ENCODE measurements around the gene SULT1A3.
"Not testable (repeated sequence)": the region's sequence is repeated elsewhere in the genome, so short reads cannot be mapped to it uniquely, and the experiment has no call there.

The SULT1A3 gene

GRCh38 chr16:30194172-30194925 lies 4.7 kb upstream of the SULT1A3 start:
- peak overlapping the region; percentile 39 for H3K4me3 ChIP-seq (replicated peaks; ENCODE audit: low read depth, low read length)

GRCh38 chr16:30197001-30197400 lies 2.1 kb upstream of the SULT1A3 start:
- not testable (repeated sequence) for DNase-seq (ENCODE audit: extremely low read depth, low read depth); H3K4me3 ChIP-seq (replicated peaks; ENCODE audit: low read depth, low read length)

More at GRCh38 chr16:30194172-30194925, 4.7 kb upstream of the SULT1A3 start:
- not testable (repeated sequence) for DNase-seq (ENCODE audit: extremely low read depth, low read depth)

- not testable (repeated sequence) for H3K4me3 ChIP-seq (replicated peaks; ENCODE audit: low read depth, low read length); DNase-seq (ENCODE audit: extremely low read depth, low read depth)
Measured at GRCh38 chr16:30199608-30200343, 721 bp downstream of the SULT1A3 start.

GRCh38 chr16:30205541-30206236 lies 6.6 kb downstream of the SULT1A3 start:
- DNase-seq (ENCODE audit: extremely low read depth, low read depth), result not testable (repeated sequence)
- 0 out of 2 replicates have a peak overlapping the region, but pooled peaks have one; percentile 19 for H3K4me3 ChIP-seq (replicated peaks; ENCODE audit: low read depth, low read length)

- 0 out of 2 replicates have a peak overlapping the region, but pooled peaks have one; percentile 19 for H3K4me3 ChIP-seq (replicated peaks; ENCODE audit: low read depth, low read length)
- not testable (repeated sequence) for DNase-seq (ENCODE audit: extremely low read depth, low read depth)
Measured at GRCh38 chr16:30206252-30206651, 7.2 kb downstream of the SULT1A3 start.

- not testable (repeated sequence) for DNase-seq (ENCODE audit: extremely low read depth, low read depth); H3K4me3 ChIP-seq (replicated peaks; ENCODE audit: low read depth, low read length)
Measured at GRCh38 chr16:30207063-30207704, 8.1 kb downstream of the SULT1A3 start.

GRCh38 chr16:30209032-30209431 lies 10.0 kb downstream of the SULT1A3 start:
- not testable (repeated sequence) for DNase-seq (ENCODE audit: extremely low read depth, low read depth); H3K4me3 ChIP-seq (replicated peaks; ENCODE audit: low read depth, low read length)

GRCh38 chr16:30211414-30211813 lies 12.4 kb downstream of the SULT1A3 start:
- not testable (repeated sequence) for DNase-seq (ENCODE audit: extremely low read depth, low read depth); H3K4me3 ChIP-seq (replicated peaks; ENCODE audit: low read depth, low read length)

- DNase-seq (ENCODE audit: extremely low read depth, low read depth), result not testable (repeated sequence)
Measured at GRCh38 chr16:30217082-30217481, 18.0 kb downstream of the SULT1A3 start.

GRCh38 chr16:30248379-30248778 lies 49.3 kb downstream of the SULT1A3 start, which contains the start of gene NPIPB13:
TSS of gene NPIPB13 (minus strand) at chr16:30248479. CDS start at chr16:30245573, 2,906 bp downstream.
- not testable (repeated sequence) for H3K4me3 ChIP-seq (replicated peaks; ENCODE audit: low read depth, low read length); DNase-seq (ENCODE audit: extremely low read depth, low read depth)

More at GRCh38 chr16:30217082-30217481, 18.0 kb downstream of the SULT1A3 start:
- not testable (repeated sequence) for H3K4me3 ChIP-seq (replicated peaks; ENCODE audit: low read depth, low read length)

Measured in HFF-Myc (cell line).